Vagina (tissue), 2 donors: ENCODE results near the gene ZIC5.

Source experiments
- CTCF ChIP-seq, 3 experiments: fragments of 450-650 bp in 2 of 3; fragments of 200-600 bp in 1 of 3; sonication (generic) in 1 of 3; IDR thresholded peaks; one replicate each; pipeline ENCODE4 v1.5.1; 2017 to 2019; ENCODE audit warnings: antibody characterized with exemption in 3 of 3, mild to moderate bottlenecking in 2 of 3, moderate library complexity in 2 of 3
- POLR2A ChIP-seq, 2 donors: fragments of 450-650 bp; IDR thresholded peaks; one replicate each; pipeline ENCODE4 v1.6.1; 2017; ENCODE audit warnings: antibody characterized with exemption in 2 of 2, mild to moderate bottlenecking in 2 of 2, moderate library complexity in 2 of 2

- TF ChIP-seq CTCF (IDR thresholded peaks at IDR 0.05) (no peak), POLR2A (IDR thresholded peaks at IDR 0.05) (no peak)
Measured at GRCh38 chr13:99944102-99944501, 27.5 kb downstream of the ZIC5 start.
